Endothelial cell of umbilical vein (primary cell): ENCODE results near the gene SMIM21. TPM values are rescaled to one million over a fixed set of nuclear protein-coding genes. Genes with fewer than 3 reads are reported as not detected.

Experiments
- BruUV-seq: library from RNA; stranded (reverse); fragments of 400-500 nt; replicated peaks from 2 replicates; lab custom pipeline; 2021; lab: Mats Ljungman, UMichigan
- CTCF ChIA-PET: fragments of 300-600, 350-600 bp; sonication (Branson Sonifier 250); formaldehyde crosslinking; loops from one replicate; lab custom pipeline; 2021; ENCODE audit warnings: antibody characterized with exemption, inconsistent platforms; lab: Charles Lee
- POLR2A ChIA-PET: fragments of 300-600, 350-600 bp; sonication (Branson Sonifier 250); formaldehyde crosslinking; loops from one replicate; lab custom pipeline; 2021; ENCODE audit warnings: antibody characterized with exemption, inconsistent platforms; lab: Charles Lee
- DNase-seq: peaks from one replicate; pipeline ENCODE4 v3.0.0-alpha.2; 2011; ENCODE audit warnings: low read depth, low spot score
- FAIRE-seq: peaks from 2 replicates; lab custom pipeline; 2011; peaks lifted over from hg19 to GRCh38; lab: Jason Lieb, UNC
- H2AFZ ChIP-seq: 2 replicates; pipeline ENCODE4 v1.6.0; 2012; ENCODE audit warnings: low read depth, low read length, control low read depth, inconsistent platforms
- H3K27ac ChIP-seq: 2 replicates; pipeline ENCODE4 v1.5.1; 2011; ENCODE audit warnings: low read depth, mild to moderate bottlenecking, control low read depth, low read length, moderate library complexity; ENCODE audit not compliant: insufficient read depth
- H3K27me3 ChIP-seq, 2 experiments: 2 replicates each; pipeline versions ENCODE4 v1.6.0 to v1.6.1; 2011; ENCODE audit warnings: low read length in 2 of 2, mixed read lengths in 1 of 2; ENCODE audit not compliant: control insufficient read depth in 2 of 2, insufficient read depth in 2 of 2
- H3K36me3 ChIP-seq, 2 experiments: 2 replicates in 1 of 2; 3 replicates in 1 of 2; pipeline ENCODE4 v1.5.1; 2011; ENCODE audit warnings: low read length in 2 of 2, mild to moderate bottlenecking in 1 of 2, moderate library complexity in 1 of 2; ENCODE audit not compliant: control insufficient read depth in 2 of 2, insufficient read depth in 2 of 2; ENCODE audit errors: extremely low read depth in 1 of 2
- H3K4me1 ChIP-seq: 3 replicates; pipeline ENCODE4 v1.5.1; 2011; ENCODE audit warnings: mild to moderate bottlenecking, low read length; ENCODE audit not compliant: control insufficient read depth, insufficient read depth; ENCODE audit errors: extremely low read depth
- H3K4me2 ChIP-seq: 2 replicates; pipeline ENCODE4 v1.6.1; 2011; ENCODE audit warnings: low read length, control low read depth, mixed read lengths; ENCODE audit not compliant: insufficient read depth
- H3K4me3 ChIP-seq, 3 experiments: fragments of 200-600 bp in 1 of 3; sonication (generic), shearing (Covaris generic) in 1 of 3; replicated peaks in 1 of 3; 2 replicates each; pipeline ENCODE4 v1.5.1; 2011 to 2016; ENCODE audit warnings: control low read depth in 3 of 3, low read length in 3 of 3, mild to moderate bottlenecking in 2 of 3, inconsistent platforms in 1 of 3, low read depth in 1 of 3, moderate library complexity in 1 of 3; ENCODE audit not compliant: insufficient read depth in 1 of 3
- H3K79me2 ChIP-seq: 2 replicates; pipeline ENCODE4 v1.6.0; 2012; ENCODE audit warnings: low read length, inconsistent platforms; ENCODE audit not compliant: control insufficient read depth, insufficient read depth
- H3K9ac ChIP-seq: replicated peaks from 2 replicates; pipeline ENCODE3; 2011; ENCODE audit warnings: low read length, control low read depth; ENCODE audit not compliant: insufficient read depth; ENCODE audit errors: extremely low read depth
- H3K9me1 ChIP-seq: replicated peaks from 3 replicates; pipeline ENCODE4 v1.6.0; 2011; ENCODE audit warnings: mild to moderate bottlenecking, low read length; ENCODE audit not compliant: control insufficient read depth, insufficient read depth; ENCODE audit errors: extremely low read depth
- H3K9me3 ChIP-seq: replicated peaks from 2 replicates; pipeline ENCODE4 v1.5.1; 2012; ENCODE audit warnings: low read length, inconsistent platforms; ENCODE audit not compliant: control insufficient read depth, insufficient read depth
- H4K20me1 ChIP-seq: replicated peaks from 2 replicates; pipeline ENCODE3; 2011; ENCODE audit warnings: mild to moderate bottlenecking, low read length; ENCODE audit not compliant: control insufficient read depth, insufficient read depth; ENCODE audit errors: extremely low read depth
- CTCF ChIP-seq, 2 donors: IDR thresholded peaks; 1 replicate in 1 of 2; 2 replicates in 1 of 2; pipeline ENCODE4 v1.5.1; 2011; ENCODE audit warnings: low read length in 2 of 2, mild to moderate bottlenecking in 2 of 2, moderate library complexity in 2 of 2, control low read depth in 1 of 2, inconsistent platforms in 1 of 2, low read depth in 1 of 2; ENCODE audit not compliant: insufficient read depth in 1 of 2; ENCODE audit errors: extremely low read depth in 1 of 2
- EZH2 ChIP-seq: IDR thresholded peaks from 2 replicates; pipeline ENCODE4 v1.6.1; 2012; ENCODE audit warnings: borderline replicate concordance, low read depth, mild to moderate bottlenecking, moderate library complexity, low read length, inconsistent platforms; ENCODE audit not compliant: severe bottlenecking
- FOS ChIP-seq: IDR thresholded peaks from 2 replicates; pipeline ENCODE4 v1.6.1; 2011; ENCODE audit warnings: mild to moderate bottlenecking, low read length, moderate library complexity, borderline replicate concordance; ENCODE audit not compliant: insufficient read depth
- GATA2 ChIP-seq: IDR thresholded peaks from 2 replicates; pipeline ENCODE4 v1.7.0; 2011; ENCODE audit warnings: low read depth, mild to moderate bottlenecking, moderate library complexity, mixed read lengths, low read length; ENCODE audit not compliant: insufficient read length, insufficient read depth
- JUN ChIP-seq: IDR thresholded peaks from 2 replicates; pipeline ENCODE4 v1.6.1; 2011; ENCODE audit warnings: borderline replicate concordance, low read depth; ENCODE audit not compliant: insufficient read length, insufficient read depth
- MAX ChIP-seq: IDR thresholded peaks from 2 replicates; pipeline ENCODE4 v1.6.1; 2011; ENCODE audit not compliant: insufficient read depth, insufficient read length
- MYC ChIP-seq: IDR thresholded peaks from one replicate; pipeline ENCODE4 v1.6.1; 2011; ENCODE audit warnings: mild to moderate bottlenecking, low read depth, low read length
- POLR2A ChIP-seq: IDR thresholded peaks from 2 replicates; pipeline ENCODE4 v1.6.1; 2012; ENCODE audit warnings: low read depth, mild to moderate bottlenecking, control low read depth, low read length
- POLR2AphosphoS5 ChIP-seq: IDR thresholded peaks from 2 replicates; pipeline ENCODE4 v1.6.1; 2012; ENCODE audit warnings: low read depth, mild to moderate bottlenecking, control low read depth, low read length, moderate library complexity; ENCODE audit not compliant: insufficient read depth
- dilution Hi-C: fragments of 300-500 bp; cut with MboI; formaldehyde crosslinking; loops from one replicate; pipeline ENCODE4 v1.15.0; 2019; ENCODE audit warnings: low sequenced_read_pairs; ENCODE audit not compliant: extremely low pct_ligation_motif_present
- intact Hi-C: fragments of 100-400 bp; cut with micrococcal nuclease; formaldehyde crosslinking; loops from one replicate; pipeline ENCODE4 v1.10.0; 2022
- polyA plus RNA-seq, 4 experiments: library from polyadenylated mRNA; depleted of rRNA in 3 of 4; stranded (reverse) in 3 of 4; unstranded in 1 of 4; fragments of >200 nt; gene quantifications; 2 replicates each; pipeline versions ENCODE4 v1.2.1 to v1.2.3, GENCODE V29; 2011 to 2012; ENCODE audit warnings: missing spikeins in 1 of 4
- total RNA-seq: library from RNA; stranded (reverse); gene quantifications from 2 replicates; pipeline ENCODE4 v1.2.3, GENCODE V29; 2021

Gene SMIM21
- total and polyA plus RNA-seq, 2 donors (not counting 3 experiments of a cell fraction or from before 2014, with no cell fraction given): not detected

- Histone ChIP-seq H3K4me1 (no peaks in the 10 kb centered on the region), H3K27me3 (no peaks in the 10 kb centered on the region), H3K79me2 (no peaks in the 10 kb centered on the region), H4K20me1 (no peaks in the 10 kb centered on the region), H3K9me1 (no peaks in the 10 kb centered on the region), H3K27ac (no peak overlapping the region), H2AFZ (no peak overlapping the region), H3K4me2 (no peak overlapping the region), H3K9ac (no peak overlapping the region), H3K36me3 (no peaks in the 10 kb centered on the region), H3K4me3 (no peak overlapping the region), H3K9me3 (no peaks in the 10 kb centered on the region)
- CTCF ChIA-PET: no interaction called here
- intact Hi-C loops (no loop called here), dilution Hi-C loops (no loop called here)
- BruUV-seq: no TSS peak
- FAIRE-seq: no peak
- no peak for DNase-seq
- TF ChIP-seq JUN (no peak), FOS (no peak), MAX (no peak), GATA2 (no peak), CTCF (IDR thresholded peaks at IDR 0.05; ENCODE audit: extremely low read depth in 1 of 2, insufficient read depth in 1 of 2, low read depth in 1 of 2, low read length in 2 of 2) (no peak), MYC (no peak), EZH2 (no peak), POLR2AphosphoS5 (no peak), POLR2A (no peak)
- POLR2A ChIA-PET: no interaction called here
These were observed 48.9 kb downstream of the SMIM21 start for GRCh38 chr18:75378376-75379315.
